HT-29 (cell line): ENCODE results near the gene GPHN. TPM values are rescaled to one million over a fixed set of nuclear protein-coding genes. Genes with fewer than 3 reads are reported as not detected.
"Not testable (repeated sequence)": the region's sequence is repeated elsewhere in the genome, so short reads cannot be mapped to it uniquely, and the experiment has no call there.

ENCODE experiments used
- DNase-seq: peaks from one replicate; pipeline ENCODE4 v3.0.0-alpha.2; 2015; ENCODE audit warnings: low spot score
- total RNA-seq: library from RNA; depleted of rRNA; stranded (reverse); fragments of >200 nt; shearing (Covaris generic); gene quantifications from 2 replicates; pipeline ENCODE4 v1.2.3, GENCODE V29; 2014

The GPHN gene
- total RNA-seq, 1 experiment from 2014 or later = 13.5 TPM

DNA sequence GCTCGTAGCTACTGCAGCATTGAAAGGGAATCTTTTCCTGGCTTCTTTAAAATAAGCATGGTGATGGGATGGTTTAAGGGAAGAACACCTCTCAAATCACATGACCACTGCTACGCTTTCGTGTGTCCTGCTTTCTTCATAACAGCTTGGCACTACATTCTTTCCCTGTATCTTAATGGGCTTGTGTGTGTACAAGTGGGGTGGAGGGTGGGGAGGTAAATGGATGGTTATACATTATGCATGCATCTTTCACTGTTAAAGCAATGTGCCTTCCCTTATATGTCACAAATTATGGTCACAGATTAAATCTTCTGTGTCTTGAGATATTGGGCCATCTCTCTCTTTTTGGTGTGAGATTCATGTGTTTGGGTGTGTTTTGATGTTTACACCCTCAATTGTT lies 511.8 kb downstream of the GPHN start:
- DNase-seq = no peak

DNA sequence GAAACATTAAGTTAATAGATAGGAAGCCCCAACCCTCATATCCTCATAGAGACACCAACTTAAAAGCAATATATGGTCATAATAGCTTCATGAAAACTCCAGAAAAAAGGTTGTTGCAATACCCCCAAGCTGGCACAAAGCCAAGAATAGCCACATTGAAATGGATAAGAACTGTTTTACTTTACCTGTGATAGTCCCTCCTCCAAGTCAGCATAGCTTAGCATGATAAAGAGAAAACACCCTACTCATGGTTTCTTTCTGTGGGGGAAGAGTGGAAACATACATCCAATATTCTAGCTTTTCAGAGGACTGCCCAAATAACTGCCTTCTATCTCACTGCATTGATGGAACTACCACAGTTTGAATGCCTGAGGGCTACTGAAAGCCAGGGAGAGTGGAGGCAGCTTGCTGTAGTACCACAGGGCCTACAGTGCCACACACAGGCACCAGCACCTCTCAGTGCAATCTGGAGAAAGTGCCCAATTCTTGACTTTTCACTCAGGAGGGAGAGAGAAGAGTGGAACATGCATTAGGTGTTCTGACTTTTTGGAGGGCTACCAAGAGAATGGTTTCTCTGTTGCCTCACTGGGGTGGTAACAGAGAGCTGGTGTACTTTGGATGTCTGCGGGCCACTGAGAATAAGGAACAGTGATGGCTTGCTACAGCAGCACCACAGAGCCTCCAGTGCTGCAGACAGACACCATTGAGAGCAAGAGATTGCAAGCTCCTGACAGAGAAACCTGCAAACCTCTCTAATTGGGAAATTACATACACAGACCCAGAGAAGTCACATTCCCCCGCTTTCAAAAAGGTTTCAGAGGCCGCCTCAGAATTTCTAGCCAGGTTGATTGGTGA lies 524.2 kb downstream of the GPHN start:
- DNase-seq = no peak

DNA sequence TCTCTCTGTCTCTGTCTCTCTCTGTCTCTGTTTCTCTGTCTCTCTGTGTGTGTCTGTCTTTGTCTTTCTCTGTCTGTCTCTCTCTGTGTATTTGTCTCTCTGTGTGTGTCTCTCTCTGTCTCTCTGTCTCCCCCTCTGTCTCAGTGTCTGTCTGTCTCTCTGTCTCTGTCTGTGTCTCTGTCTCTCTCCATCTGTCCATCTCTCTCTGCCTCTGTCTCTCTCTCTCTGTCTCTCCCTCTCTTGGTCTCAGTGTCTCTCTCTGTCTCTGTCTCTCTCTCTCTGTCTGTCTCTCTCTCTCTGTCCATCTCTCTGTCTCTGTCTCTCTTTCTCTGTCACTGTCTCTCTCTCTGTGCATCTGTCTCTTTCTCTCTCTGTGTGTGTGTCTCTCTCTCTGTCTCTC lies 537.5 kb downstream of the GPHN start:
- no peak for DNase-seq

DNA sequence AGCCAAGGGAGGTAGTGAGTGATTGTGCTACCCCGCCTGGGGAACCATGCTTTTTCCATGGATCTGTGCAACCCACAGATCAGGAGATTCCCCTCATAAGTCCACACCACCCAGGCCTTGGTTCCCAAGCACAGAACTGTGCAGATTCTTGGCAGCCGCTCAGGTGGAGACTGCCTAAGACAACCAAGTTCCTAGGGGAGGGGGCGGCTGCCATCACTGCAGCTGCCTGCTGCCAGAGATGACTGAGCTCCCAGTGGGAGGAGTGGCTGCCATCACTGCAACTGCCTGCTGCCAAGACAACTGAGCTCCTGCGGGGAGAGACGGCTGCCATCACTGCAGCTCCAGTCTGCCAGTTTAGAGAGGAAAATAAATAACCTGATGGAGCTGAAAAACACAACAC lies 542.9 kb downstream of the GPHN start:
- no peak for DNase-seq

DNA sequence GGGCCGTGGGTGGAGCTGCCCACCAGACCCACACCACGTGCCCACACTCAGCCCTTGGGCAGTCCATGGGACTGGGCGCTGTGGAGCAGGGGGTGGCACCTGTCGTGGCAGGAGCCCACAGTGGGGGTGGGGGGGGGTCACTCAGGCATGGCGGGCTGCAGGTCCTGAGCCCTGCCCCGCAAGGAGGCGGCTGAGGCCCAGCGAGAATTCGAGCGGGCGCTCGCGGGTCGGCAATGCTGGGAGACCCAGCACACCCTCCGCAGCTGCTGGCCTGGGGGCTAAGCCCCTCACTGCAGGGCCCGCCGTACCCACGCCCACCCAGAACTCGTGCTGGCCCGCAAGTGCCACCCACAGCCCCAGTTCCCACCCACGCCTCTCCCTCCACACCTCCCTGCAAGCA lies 548.7 kb downstream of the GPHN start:
- DNase-seq = no peak

DNA sequence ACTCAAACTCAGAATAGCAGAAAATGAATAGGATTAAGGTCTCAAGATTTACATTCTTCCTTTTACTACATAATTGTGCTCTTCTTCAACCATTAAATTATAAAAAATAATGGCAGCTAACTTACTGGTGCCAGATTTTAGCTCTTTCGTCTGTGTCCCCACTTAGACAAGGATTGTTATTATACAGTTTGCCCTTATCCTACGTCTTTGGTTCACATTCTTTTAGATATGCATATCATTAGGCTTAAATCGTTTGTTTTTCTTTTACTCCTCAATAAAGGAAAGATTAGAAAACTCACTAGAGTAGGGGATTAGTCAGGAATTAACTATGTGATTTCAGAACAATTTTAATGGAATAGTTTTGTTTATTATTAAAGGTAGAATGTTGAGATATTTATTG lies 551.6 kb downstream of the GPHN start:
- no peak for DNase-seq

DNA sequence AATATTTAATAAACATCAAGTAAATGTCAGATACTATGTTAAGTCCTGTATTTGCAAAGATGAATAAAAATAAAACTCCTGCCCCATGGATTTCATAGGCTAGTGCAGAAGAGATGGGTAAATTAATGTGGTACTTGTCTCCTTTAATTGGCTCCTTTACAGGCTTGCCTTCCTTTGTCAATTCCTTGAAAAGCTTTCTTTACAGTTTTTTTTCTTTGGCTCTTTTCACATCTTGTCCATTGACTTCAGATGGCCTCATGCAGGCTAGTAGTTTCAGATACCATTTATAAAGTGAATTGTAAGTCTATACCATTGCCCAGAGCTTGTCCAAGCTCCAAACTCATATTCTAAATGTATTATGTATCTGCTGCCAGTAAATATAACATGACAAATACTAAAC lies 552.6 kb downstream of the GPHN start:
- no peak for DNase-seq

DNA sequence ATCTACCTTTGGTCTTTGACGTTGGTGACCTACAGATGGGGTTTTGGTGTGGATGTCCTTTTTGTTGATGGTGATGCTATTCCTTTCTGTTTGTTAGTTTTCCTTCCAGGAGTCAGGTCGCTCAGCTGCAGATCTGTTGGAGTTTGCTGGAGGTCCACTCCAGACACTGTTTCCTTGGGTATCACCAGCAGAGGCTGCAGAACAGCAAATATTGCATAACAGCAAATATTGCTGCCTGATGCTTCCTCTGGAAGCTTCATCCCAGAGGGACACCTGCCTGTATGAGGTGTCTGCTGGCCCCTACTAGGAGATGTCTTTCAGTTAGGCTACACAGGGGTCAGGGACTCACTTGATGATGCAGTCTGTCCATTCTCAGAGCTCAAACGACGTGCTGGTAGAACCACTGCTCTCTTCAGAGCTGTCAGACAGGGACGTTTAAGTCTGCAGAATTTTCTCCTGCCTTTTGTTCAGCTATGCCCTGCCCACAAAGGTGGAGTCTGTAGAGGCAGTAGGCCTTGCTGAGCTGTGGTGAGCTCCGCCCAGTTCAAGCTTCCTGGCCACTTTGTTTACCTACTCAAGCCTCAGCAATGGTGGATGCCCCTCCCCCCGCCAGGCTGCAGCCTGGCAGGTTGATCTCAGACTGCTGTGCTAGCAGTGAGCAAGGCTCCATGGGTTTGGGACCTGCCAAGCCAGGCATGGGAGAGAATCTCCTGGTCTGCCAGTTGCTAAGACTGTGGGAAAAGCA lies 559.3 kb downstream of the GPHN start:
- DNase-seq = not testable (repeated sequence)

DNA sequence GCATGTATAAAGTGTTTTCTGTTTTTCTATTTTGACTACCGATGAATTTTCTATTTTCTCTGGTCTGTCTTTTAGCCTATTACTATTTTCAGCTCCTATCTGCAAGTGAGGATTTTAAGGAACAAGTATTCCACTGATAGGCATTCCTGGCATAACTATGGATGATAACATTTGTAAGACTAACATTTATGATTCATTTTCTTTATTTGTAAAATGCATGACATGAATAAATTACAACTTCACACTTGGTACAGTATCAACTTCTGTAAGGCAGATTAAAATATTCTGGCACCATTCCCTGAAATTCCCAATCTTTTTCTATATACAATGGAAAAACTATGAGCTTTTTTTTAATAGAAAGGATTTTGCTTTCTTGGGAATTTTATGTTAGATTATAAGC lies 560.3 kb downstream of the GPHN start:
- no peak for DNase-seq

DNA sequence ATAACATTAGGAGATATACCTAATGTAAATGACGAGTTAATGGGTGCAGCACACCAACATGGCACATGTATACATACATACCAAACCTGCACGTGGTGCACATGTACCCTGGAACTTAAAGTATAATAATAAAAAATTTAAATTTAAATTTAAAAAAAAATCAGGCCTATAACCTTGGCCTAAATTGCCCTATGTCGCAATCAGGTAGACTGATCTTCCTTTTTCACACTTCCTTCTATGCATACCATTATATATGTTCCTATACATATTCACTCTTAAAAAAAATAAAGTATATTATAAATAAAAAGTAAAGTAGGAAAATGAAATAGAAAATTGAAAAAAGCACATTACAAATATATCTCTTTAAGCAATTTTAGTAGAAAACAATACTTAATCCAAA lies 563.6 kb downstream of the GPHN start:
- no peak for DNase-seq

DNA sequence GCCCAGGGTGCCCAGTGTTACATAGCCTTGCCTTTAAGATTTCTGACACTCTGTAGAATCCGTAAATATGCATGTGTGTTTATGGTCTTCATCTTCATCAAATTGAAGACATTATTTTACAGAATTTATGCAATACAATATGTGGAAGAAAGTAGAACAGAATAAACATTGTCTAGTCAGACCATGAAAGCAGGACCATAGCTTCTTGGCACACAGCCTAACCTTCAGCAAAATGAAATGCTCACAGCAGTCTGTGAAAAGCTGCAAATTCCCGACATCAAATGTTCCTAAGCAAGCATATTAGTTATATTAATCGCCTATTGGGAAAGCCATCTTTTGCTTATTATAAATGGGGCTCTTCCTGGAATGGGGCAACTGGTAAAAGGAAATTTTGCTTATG lies 570.0 kb downstream of the GPHN start:
- DNase-seq = no peak

DNA sequence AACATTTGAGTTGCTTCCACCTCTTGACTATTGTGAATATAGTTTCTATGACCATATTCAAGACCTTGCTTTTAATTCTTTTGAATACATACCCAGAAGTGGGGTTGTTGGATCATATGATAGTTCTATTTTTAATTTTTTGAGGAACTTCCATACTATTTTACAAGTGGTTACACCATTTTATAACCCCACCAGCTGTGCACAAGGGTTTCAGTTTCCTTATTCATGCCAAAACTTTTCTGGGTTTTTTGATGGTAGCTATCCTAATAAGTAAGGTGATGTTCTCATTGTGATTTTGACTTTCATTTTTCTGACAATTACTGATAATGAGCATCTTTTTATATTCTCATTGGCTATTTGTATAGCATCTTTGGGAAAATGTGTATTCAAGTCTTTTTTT lies 571.9 kb downstream of the GPHN start:
- DNase-seq = no peak

DNA sequence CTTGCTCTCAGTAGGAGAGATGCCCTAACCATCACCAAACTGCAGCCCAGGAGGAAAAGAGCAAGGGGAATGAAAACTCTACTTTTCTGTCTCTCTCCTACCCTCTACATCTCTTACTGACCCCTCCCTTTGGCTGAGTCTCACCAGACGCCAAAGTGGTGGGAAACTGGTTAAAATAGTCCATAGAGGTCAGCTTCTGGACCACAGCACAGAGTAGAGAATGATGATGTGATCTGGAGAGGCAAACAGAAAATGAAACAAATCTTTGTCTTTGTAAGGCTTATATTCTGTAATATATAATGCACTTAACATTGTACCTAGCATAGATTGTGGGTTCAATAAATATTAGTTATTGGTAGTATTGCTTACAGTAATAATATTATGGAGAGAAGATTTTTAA lies 600.3 kb downstream of the GPHN start:
- no peak for DNase-seq

DNA sequence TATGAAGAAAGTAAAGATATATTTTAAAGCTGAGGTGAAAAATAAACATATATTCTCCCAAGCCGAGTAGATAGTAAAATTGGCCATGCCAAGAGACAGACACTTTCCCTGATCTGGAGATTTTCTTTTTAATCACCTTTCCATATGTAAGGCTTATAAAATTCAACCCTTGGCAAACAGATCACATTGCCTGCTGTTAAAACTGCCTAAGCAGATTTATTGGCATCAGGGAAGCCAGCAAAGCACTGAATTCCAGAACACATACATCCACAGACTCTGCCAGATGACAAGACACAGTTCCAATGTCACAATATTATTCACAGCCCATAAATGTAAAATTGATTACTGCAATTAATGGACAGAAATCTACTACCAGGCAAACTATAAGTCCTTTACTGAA lies 603.1 kb downstream of the GPHN start:
- no peak for DNase-seq

DNA sequence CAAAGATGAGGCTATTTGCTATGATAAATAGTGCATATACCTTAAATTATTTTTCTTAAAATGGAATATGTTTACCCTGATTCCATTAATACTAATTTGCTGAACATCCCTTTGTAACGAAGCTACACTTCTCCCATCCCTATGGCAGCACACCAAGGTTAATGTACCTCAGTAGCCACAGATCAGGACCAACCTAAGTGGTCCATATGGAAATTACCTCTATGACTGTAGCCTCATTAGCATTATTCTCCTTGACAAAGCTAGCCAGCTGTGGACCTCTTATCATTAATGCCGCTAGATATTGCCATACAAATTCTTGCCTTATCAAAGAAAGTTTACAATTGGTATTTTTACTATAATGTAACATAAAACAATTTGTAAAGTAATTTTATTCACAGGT lies 604.4 kb downstream of the GPHN start:
- DNase-seq = no peak

DNA sequence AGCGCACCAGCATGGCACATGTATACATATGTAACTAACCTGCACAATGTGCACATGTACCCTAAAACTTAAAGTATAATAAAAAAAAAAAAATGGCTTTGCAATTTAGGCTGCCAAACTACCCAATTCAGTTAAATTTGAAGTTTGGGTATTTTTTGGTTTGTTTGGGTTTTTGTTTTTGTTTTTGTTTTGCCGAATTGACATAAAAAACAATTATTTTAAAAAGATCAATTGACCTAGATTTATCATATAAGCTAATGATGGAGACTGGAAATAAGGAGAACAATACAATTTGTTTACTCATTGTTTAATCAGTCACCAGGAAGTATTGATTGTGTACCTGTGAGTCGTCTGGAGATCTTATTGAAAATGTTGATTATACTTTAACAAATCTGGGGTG lies 619.2 kb downstream of the GPHN start:
- no peak for DNase-seq

DNA sequence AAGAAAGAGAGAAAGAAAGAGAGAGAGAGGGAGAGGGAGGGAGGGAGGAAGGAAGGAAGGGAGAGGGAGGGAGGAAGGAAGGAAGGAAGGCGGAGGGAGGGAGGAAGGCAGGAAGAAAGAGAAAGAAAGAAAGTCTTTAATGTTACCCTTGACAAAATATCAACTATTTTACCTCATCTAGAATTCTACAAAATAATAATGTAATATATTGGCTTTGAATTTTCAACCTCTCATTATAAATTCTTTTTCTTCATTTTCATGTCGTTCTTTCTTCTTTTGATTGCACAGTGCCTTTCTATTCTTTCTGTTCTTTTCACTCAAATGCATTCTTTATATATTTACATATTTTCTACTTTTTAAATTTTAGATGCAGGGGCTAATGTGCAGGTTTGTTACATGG lies 621.8 kb downstream of the GPHN start:
- DNase-seq = no peak

DNA sequence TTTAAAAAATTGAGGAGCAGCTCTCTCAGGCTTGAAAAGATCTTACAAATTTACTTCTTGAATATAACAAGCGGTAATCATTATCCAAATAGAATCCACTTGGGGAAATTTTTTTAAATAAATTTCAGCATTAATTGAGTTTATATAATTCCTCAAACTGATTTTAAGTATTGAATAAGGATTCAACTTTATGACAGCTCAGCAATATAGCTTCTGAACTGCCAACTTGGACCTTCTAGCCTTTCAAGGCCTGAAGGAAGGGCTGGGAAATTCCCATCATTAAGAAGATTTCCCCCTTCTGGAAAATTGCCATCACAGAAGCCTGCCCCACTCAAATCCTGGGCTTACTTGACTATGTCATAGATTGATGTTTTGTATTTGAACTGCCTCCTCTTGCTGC lies 623.7 kb downstream of the GPHN start:
- no peak for DNase-seq

DNA sequence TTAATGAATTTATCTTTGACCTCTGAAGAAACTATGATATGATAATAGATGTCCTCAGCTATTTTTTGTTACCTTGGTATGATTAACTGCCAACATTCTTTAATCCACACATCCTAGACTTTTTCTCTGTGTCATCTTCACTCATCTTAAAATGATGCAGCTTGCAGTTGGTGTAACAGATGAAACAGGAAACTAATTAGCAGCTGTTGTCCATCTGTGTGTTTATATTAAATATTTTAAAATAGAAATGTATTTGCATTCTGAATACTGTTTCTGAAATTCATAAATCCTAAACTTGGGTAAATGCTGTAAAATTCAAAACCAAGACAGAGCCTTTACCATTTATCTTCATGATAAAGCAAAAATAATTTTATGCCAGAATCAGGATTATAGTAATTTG lies 625.2 kb downstream of the GPHN start:
- DNase-seq = no peak

DNA sequence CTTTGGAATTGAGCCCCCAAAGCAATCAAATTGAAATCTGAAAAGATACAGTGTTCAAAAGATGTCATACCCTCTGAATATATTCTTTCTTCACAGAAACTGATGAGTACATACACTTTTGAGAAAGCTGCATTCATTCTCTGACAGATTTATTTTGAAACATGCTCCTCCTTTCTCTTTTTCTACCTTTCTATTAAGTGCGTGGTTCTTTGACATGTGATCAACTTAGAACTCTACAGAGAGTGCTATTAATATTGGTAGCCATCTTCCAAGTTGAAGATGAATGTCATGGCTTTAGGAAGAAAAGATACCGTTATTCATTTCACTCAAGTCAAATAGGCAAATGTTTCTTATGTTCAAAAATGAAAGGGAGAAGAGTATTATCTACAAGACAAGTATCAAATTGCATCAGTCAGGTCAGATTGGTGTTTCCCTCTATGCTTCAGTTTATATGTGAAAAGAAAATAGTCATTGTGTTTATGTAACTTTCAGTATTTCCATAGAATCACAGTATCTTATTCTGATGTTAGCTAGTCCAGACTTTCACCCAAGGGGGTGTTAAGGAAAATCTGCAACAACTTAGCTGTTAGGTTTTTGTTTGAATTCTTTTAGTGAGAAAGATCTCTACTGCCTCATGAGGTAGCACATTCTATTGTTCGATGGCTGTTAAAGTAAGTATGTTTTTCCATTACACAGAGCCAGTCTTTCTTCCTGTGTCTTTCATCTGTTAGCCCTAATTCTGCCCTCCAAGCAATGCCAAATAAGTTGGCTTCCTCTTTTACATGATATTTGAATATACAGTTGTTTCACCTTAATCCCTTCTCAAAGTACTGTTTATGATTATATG lies 625.9 kb downstream of the GPHN start:
- DNase-seq = no peak

DNA sequence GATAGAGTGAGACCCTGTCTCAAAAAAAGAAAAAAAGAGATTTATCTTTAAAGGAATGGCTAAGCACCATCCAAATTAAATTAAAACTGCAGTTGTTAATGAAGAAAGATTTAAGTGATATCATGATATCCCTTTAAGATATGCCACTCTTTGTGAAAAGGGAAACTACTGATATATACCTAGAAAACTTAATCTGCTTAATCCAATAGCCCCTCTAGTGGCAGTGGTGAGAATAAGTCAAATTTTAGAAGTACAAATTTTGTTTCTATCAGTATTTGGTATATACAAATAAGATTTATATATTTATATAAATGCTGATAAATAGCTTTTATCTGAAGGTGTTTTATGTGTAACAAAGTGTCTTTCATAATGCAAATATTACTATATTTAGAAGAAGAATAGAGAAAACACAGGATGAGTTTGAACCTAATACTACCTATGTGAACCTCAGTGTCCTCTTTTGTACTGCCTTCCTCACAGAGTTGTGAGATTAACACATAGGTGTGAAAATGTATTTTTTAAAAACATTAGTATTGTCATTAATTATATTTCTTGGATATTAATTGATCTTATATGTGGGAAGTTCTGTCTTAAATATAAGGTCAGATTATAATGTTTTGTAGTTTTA lies 629.9 kb downstream of the GPHN start:
- no peak for DNase-seq

DNA sequence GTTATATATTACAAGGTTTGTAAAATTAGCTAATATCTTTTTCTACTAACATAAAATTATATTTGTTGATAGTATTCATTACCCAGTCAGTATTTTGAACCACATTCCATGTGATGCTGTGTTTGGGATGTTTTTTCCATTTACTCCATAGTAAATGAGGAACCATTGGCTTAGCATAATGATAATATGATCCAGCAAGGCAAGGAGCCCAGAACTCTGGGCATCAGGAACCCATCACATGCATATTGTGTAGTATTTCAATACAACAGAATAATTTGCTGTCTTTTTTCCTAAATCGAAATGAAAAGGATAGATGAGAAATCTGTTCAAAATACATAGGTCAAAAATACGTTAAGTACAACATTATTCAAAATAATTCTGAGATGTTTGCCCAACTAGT lies 632.6 kb downstream of the GPHN start:
- DNase-seq = no peak
